ENCODE measurements around the gene HOXB1. TPM values are rescaled to one million over a fixed set of nuclear protein-coding genes. Genes with fewer than 3 reads are reported as not detected.
"Not testable (repeated sequence)": the region's sequence is repeated elsewhere in the genome, so short reads cannot be mapped to it uniquely, and the experiment has no call there.

HOXB1 gene
- total RNA-seq, 1 experiment from 2014 or later = 4.5 TPM

- DNase-seq = no peak
- no peaks in the 10 kb centered on the region for H3K36me3 ChIP-seq (replicated peaks; ENCODE audit: control insufficient read depth, insufficient read depth, low read length)
- H3K4me3 ChIP-seq (ENCODE audit: insufficient read depth, low read depth, low read length) = no peak overlapping the region
- H3K27me3 ChIP-seq (ENCODE audit: control insufficient read depth, insufficient read depth, low read length) = no peaks in the 10 kb centered on the region
These were observed 47.8 kb downstream of the HOXB1 start for GRCh38 chr17:48483004-48483403.

GRCh38 chr17:48482301-48482700 is 48.5 kb downstream of the HOXB1 start:
- not testable (repeated sequence) for DNase-seq; H3K36me3 ChIP-seq (replicated peaks; ENCODE audit: control insufficient read depth, insufficient read depth, low read length); H3K4me3 ChIP-seq (ENCODE audit: insufficient read depth, low read depth, low read length); H3K27me3 ChIP-seq (ENCODE audit: control insufficient read depth, insufficient read depth, low read length)

- no peaks in the 10 kb centered on the region for H3K36me3 ChIP-seq (replicated peaks; ENCODE audit: control insufficient read depth, insufficient read depth, low read length)
- no peaks in the 10 kb centered on the region for H3K27me3 ChIP-seq (ENCODE audit: control insufficient read depth, insufficient read depth, low read length)
- no peak for DNase-seq
- no peak overlapping the region for H3K4me3 ChIP-seq (ENCODE audit: insufficient read depth, low read depth, low read length)
These were observed 51.8 kb downstream of the HOXB1 start for GRCh38 chr17:48479014-48479402.

Other genes with a start within 250 kb of the HOXB1 start
- not detected in 2 replicates for gene SKAP1, start 100.8 kb downstream of the HOXB1 start, total RNA-seq (2014; rRNA removed; shearing (Covaris generic))
- gene HOXB2, start 14.1 kb upstream of the HOXB1 start, total RNA-seq (2014; rRNA removed; shearing (Covaris generic)) = 11.8 and 16.1 TPM in 2 replicates
- gene HOXB4, start 47.3 kb upstream of the HOXB1 start, total RNA-seq (2014; rRNA removed; shearing (Covaris generic)) = 0.03 TPM in 1 of 2 replicates, not detected in the other
- gene HOXB3, start 59.2 kb upstream of the HOXB1 start, total RNA-seq (2014; rRNA removed; shearing (Covaris generic)) = 4.5 and 6.8 TPM in 2 replicates
- gene HOXB5, start 62.8 kb upstream of the HOXB1 start, total RNA-seq (2014; rRNA removed; shearing (Covaris generic)) = not detected in 2 replicates
- not detected in 2 replicates for gene HOXB6, start 74.0 kb upstream of the HOXB1 start, total RNA-seq (2014; rRNA removed; shearing (Covaris generic))
- gene HOXB7, start 80.0 kb upstream of the HOXB1 start, total RNA-seq (2014; rRNA removed; shearing (Covaris generic)) = 0.45 TPM in 1 of 2 replicates, not detected in the other
- not detected in 2 replicates for gene HOXB8, start 84.3 kb upstream of the HOXB1 start, total RNA-seq (2014; rRNA removed; shearing (Covaris generic))
- gene HOXB9, start 95.3 kb upstream of the HOXB1 start, total RNA-seq (2014; rRNA removed; shearing (Covaris generic)) = 0.04 TPM in 1 of 2 replicates, not detected in the other
- gene PRAC1, start 191.5 kb upstream of the HOXB1 start, total RNA-seq (2014; rRNA removed; shearing (Covaris generic)) = 156 and 173 TPM in 2 replicates
- gene PRAC2, start 192.2 kb upstream of the HOXB1 start, total RNA-seq (2014; rRNA removed; shearing (Covaris generic)) = 40.8 and 40.9 TPM in 2 replicates
- gene HOXB13, start 197.7 kb upstream of the HOXB1 start, total RNA-seq (2014; rRNA removed; shearing (Covaris generic)) = 7.9 and 11.1 TPM in 2 replicates